Measurements from ENCODE around the gene TMPRSS4.

DNA sequence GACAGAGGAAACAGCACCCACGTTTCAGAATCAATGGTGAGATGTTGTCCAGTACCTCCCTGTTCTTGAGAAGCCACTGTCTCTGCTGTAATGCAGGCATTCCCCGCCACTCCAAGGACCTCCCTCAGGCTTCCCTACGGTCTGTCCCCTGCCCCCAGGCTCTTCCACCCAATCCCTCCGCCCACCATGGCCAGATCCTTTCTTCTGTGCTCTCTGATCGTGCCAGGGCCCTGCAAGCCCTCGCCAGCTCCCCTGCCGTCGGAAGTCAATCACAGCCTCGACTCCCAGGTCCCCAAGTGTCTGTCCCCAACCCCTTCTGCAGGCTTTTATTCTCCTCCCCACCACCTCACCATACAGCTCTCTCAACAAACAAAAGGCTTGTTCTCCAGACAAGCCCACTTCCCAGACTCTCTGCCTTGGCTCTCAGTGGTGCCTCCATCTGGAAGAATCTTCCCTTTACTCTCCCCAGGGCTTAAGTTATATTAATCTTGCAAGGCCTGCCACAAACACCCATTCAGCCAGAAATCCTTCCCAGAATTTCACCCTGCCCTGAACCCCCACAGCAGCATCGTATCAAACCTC is 62.1 kb downstream of the TMPRSS4 start:
- no peak for TF ChIP-seq POLR2A (IDR thresholded peaks at IDR 0.05)
- TF ChIP-seq, protein P1, sequence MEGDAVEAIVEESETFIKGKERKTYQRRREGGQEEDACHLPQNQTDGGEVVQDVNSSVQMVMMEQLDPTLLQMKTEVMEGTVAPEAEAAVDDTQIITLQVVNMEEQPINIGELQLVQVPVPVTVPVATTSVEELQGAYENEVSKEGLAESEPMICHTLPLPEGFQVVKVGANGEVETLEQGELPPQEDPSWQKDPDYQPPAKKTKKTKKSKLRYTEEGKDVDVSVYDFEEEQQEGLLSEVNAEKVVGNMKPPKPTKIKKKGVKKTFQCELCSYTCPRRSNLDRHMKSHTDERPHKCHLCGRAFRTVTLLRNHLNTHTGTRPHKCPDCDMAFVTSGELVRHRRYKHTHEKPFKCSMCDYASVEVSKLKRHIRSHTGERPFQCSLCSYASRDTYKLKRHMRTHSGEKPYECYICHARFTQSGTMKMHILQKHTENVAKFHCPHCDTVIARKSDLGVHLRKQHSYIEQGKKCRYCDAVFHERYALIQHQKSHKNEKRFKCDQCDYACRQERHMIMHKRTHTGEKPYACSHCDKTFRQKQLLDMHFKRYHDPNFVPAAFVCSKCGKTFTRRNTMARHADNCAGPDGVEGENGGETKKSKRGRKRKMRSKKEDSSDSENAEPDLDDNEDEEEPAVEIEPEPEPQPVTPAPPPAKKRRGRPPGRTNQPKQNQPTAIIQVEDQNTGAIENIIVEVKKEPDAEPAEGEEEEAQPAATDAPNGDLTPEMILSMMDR (IDR thresholded peaks at IDR 0.05): no peak
